HepG2 (cell line): ENCODE measurements around the gene CACNA1G. TPM values are rescaled to one million over a fixed set of nuclear protein-coding genes. Genes with fewer than 3 reads are reported as not detected.

Experiments used
- ARID4A ChIP-seq: sonication (generic); formaldehyde crosslinking; IDR thresholded peaks from 2 replicates; pipeline ENCODE4 v1.5.0; 2020; ENCODE audit warnings: mild to moderate bottlenecking, missing genetic modification reagents, borderline replicate concordance
- BRCA1 ChIP-seq: sonication (generic); formaldehyde crosslinking; IDR thresholded peaks from 2 replicates; pipeline ENCODE4 v1.4.0; 2020; ENCODE audit warnings: missing genetic modification reagents
- EEA1 ChIP-seq: sonication (generic); formaldehyde crosslinking; IDR thresholded peaks from 2 replicates; pipeline ENCODE4 v1.5.1; 2020; ENCODE audit warnings: mild to moderate bottlenecking, missing genetic modification reagents, borderline replicate concordance
- GPBP1L1 ChIP-seq: sonication (generic); formaldehyde crosslinking; IDR thresholded peaks from 2 replicates; pipeline ENCODE4 v1.5.0; 2020; ENCODE audit warnings: mild to moderate bottlenecking, missing genetic modification reagents
- HNF4A ChIP-seq: sonication (generic); formaldehyde crosslinking; IDR thresholded peaks from 2 replicates; pipeline ENCODE4 v1.4.0; 2020; ENCODE audit warnings: missing genetic modification reagents
- NR2F6 ChIP-seq, 2 experiments: IDR thresholded peaks; 2 replicates each; pipeline ENCODE4 v1.6.1; 2016; ENCODE audit warnings: antibody characterized with exemption in 1 of 2, mild to moderate bottlenecking in 1 of 2
- PHF8 ChIP-seq: sonication (generic); formaldehyde crosslinking; IDR thresholded peaks from 2 replicates; pipeline ENCODE4 v1.5.0; 2020; ENCODE audit warnings: missing genetic modification reagents
- PRDM15 ChIP-seq: sonication (generic); formaldehyde crosslinking; IDR thresholded peaks from 2 replicates; pipeline ENCODE4 v1.4.0; 2020; ENCODE audit warnings: missing genetic modification reagents
- XRCC5 ChIP-seq: fragments of 200-400 bp; formaldehyde crosslinking; optimal IDR thresholded peaks from 2 replicates; pipeline ENCODE3; 2017; ENCODE audit warnings: mild to moderate bottlenecking, low read length
- ZBED4 ChIP-seq: sonication (generic); formaldehyde crosslinking; IDR thresholded peaks from 2 replicates; pipeline ENCODE4 v1.4.0; 2020; ENCODE audit warnings: missing genetic modification reagents, borderline replicate concordance
- ZC3H13 ChIP-seq: sonication (generic); formaldehyde crosslinking; IDR thresholded peaks from 2 replicates; pipeline ENCODE4 v1.8.1; 2023; ENCODE audit warnings: mild to moderate bottlenecking, missing genetic modification reagents, moderate library complexity
- ZNF562 ChIP-seq: sonication (generic); formaldehyde crosslinking; IDR thresholded peaks from 2 replicates; pipeline ENCODE4 v1.8.0; 2022; ENCODE audit warnings: missing genetic modification reagents, borderline replicate concordance
- ZNF629 ChIP-seq: sonication (generic); formaldehyde crosslinking; conservative IDR thresholded peaks from 2 replicates; pipeline ENCODE4 v1.5.0; 2020; ENCODE audit warnings: missing genetic modification reagents
- polyA plus RNA-seq, 8 experiments: library from polyadenylated mRNA; depleted of rRNA in 3 of 8; stranded (reverse) in 7 of 8; unstranded in 1 of 8; fragments of >200 nt; fragmentation: Illumina TruSeq in 4 of 8; extraction: Trizol in 4 of 8; gene quantifications; 2 replicates each; pipeline versions ENCODE4 v1.2.1 to v1.2.3, GENCODE V29; 2011 to 2016; ENCODE audit warnings: low read depth in 4 of 8, missing spikeins in 1 of 8, mixed read lengths in 1 of 8; ENCODE audit not compliant: insufficient read depth in 1 of 8
- total RNA-seq, 5 experiments: library from RNA; depleted of rRNA; stranded (reverse); fragments of >200 nt; fragmentation: Illumina TruSeq; extraction: Trizol; gene quantifications; 2 replicates each; pipeline ENCODE4 v1.2.3, GENCODE V29; 2016; ENCODE audit warnings: low read depth in 1 of 5

CACNA1G gene
- total and polyA plus RNA-seq, 2 of the 13 experiments (the other 11 are each of a cell fraction or from before 2014, with no cell fraction given): 0.02 TPM; not detected in 1

GRCh38 chr17:50538549-50539410 is 21.7 kb upstream of the CACNA1G start (continued):
- TF ChIP-seq ZNF629 (CRISPR knock-in tag) (peak; percentile 68), XRCC5 (peak; percentile 14), NR2F6 (IDR thresholded peaks at IDR 0.05) (peak; percentile 46; the same call in 1 of the 2 replicates), NR2F6 (CRISPR knock-in tag; IDR thresholded peaks at IDR 0.05) (0 out of 2 replicates have a peak, but pooled peaks have one; percentile 54), ARID4A (peak; percentile 78), BRCA1 (CRISPR knock-in tag) (no peak), HNF4A (peak; percentile 85), ZBED4 (CRISPR knock-in tag) (peak; percentile 57; the same call in 1 of the 2 replicates), PRDM15 (CRISPR knock-in tag) (no peak), EEA1 (0 out of 2 replicates have a peak, but pooled peaks have one; percentile 74), PHF8 (CRISPR knock-in tag) (peak; percentile 58), GPBP1L1 (no peak), ZNF562 (CRISPR knock-in tag) (no peak), ZC3H13 (CRISPR knock-in tag) (0 out of 2 replicates have a peak, but pooled peaks have one; percentile 50)
